ENCODE results near the gene ITIH2. TPM values are rescaled to one million over a fixed set of nuclear protein-coding genes. Genes with fewer than 3 reads are reported as not detected.
"Not testable (repeated sequence)": the region's sequence is repeated elsewhere in the genome, so short reads cannot be mapped to it uniquely, and the experiment has no call there.

Gene ITIH2
- total RNA-seq, 1 experiment from 2014 or later: 13.3 TPM

DNA sequence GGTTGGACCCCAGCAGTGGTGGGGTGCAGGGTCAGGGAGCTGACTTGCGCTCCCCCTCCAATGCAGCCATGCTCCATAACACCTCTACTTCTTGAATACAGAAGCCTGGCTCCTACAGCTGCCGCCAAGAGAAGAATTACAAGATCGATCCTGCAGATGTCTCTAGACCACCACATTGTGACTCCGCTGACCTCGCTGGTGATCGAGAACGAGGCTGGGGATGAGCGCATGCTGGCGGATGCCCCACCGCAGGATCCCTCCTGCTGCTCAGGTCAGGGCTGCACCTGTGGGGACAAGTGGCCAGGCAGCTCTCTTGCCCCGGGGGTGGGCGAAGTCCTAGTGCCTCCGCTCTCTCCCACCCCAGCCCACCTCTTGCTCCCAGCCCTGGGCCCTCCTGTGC is 31.7 kb downstream of the ITIH2 start:
- CTCF ChIA-PET: no interaction called here
- BruUV-seq (replicated peaks): no TSS peak
- Mint-ChIP-seq H3K4me1 (ENCODE audit: low read depth, unreplicated experiment) (no peaks in the 10 kb centered on the region), H3K27me3 (ENCODE audit: insufficient read depth, unreplicated experiment) (peaks cover 3% of the 10 kb centered on the region), H3K9me3 (ENCODE audit: unreplicated experiment) (no peaks in the 10 kb centered on the region), H3K27ac (ENCODE audit: unreplicated experiment) (no peak overlapping the region), H3K4me3 (ENCODE audit: unreplicated experiment) (no peak overlapping the region), H3K36me3 (ENCODE audit: insufficient read depth, unreplicated experiment) (no peaks in the 10 kb centered on the region)
- TF ChIP-seq, protein P1, sequence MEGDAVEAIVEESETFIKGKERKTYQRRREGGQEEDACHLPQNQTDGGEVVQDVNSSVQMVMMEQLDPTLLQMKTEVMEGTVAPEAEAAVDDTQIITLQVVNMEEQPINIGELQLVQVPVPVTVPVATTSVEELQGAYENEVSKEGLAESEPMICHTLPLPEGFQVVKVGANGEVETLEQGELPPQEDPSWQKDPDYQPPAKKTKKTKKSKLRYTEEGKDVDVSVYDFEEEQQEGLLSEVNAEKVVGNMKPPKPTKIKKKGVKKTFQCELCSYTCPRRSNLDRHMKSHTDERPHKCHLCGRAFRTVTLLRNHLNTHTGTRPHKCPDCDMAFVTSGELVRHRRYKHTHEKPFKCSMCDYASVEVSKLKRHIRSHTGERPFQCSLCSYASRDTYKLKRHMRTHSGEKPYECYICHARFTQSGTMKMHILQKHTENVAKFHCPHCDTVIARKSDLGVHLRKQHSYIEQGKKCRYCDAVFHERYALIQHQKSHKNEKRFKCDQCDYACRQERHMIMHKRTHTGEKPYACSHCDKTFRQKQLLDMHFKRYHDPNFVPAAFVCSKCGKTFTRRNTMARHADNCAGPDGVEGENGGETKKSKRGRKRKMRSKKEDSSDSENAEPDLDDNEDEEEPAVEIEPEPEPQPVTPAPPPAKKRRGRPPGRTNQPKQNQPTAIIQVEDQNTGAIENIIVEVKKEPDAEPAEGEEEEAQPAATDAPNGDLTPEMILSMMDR (IDR thresholded peaks at IDR 0.05; ENCODE audit: insufficient read depth in 1 of 2, low read depth in 1 of 2, low read length in 1 of 2, severe bottlenecking in 1 of 2, unreplicated experiment in 1 of 2): no peak
- intact Hi-C loops (cut with micrococcal nuclease; ENCODE audit: unreplicated experiment): no loop called here
- Histone ChIP-seq H3K9me3 (no peaks in the 10 kb centered on the region), H3K27me3 (replicated peaks; ENCODE audit: control insufficient read depth, insufficient read depth, low read length) (no peaks in the 10 kb centered on the region), H3K4me1 (no peaks in the 10 kb centered on the region), H3K36me3 (ENCODE audit: control insufficient read depth, insufficient read depth, low read length) (no peaks in the 10 kb centered on the region), H3K4me3 (ENCODE audit: low read depth, low read length) (no peak overlapping the region)
- POLR2A ChIA-PET: no interaction called here
- no peak for DNase-seq

DNA sequence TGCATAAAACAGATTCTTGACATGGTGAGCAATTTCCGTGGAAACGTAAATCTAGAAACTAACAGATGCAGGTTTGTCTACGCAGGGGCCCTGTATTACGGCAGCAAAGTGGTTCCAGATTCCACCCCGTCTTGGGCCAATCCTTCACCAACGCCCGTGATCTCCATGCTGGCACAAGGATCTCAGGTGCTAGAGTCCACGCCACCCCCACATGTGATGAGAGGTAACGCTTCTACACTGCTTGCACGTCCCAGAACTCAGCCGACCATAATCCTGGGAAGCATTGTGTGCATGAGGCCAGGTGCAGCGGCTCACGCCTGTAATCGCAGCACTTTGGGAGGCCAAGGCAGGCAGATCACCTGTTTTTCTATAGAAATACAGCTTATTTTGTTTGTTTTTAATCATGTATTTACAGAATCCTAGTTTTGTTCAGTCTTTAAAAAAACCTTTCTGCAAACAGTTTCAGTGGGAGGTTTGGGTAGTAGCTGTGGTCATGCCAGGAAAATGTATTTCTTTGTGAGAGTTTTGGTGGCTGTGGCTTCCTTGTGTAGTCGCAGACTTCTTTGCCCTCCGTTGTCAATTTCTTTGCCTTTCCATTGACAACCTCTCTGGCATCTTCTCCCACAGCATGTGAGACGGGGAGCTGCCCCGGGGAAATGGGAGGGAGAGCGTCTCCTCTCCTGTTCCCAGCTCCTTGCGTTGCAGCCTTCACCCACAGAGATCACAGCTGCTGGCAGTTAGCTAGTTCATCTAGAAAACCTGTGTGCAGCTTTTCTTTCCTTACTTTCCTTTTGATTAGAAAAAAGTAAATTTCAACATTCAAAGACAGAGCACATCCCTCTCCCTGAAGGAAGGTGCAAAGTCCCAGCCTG is 35.7 kb downstream of the ITIH2 start:
- Mint-ChIP-seq H3K4me3 (ENCODE audit: unreplicated experiment) (no peak overlapping the region), H3K4me1 (ENCODE audit: low read depth, unreplicated experiment) (no peaks in the 10 kb centered on the region), H3K36me3 (ENCODE audit: insufficient read depth, unreplicated experiment) (no peaks in the 10 kb centered on the region), H3K27ac (ENCODE audit: unreplicated experiment) (no peak overlapping the region), H3K9me3 (ENCODE audit: unreplicated experiment) (no peaks in the 10 kb centered on the region), H3K27me3 (ENCODE audit: insufficient read depth, unreplicated experiment) (no peaks in the 10 kb centered on the region)
- no peak for DNase-seq
- H3K9me3 ChIP-seq: no peaks in the 10 kb centered on the region
- H3K27me3 ChIP-seq (replicated peaks; ENCODE audit: control insufficient read depth, insufficient read depth, low read length): no peaks in the 10 kb centered on the region
- no peaks in the 10 kb centered on the region for H3K36me3 ChIP-seq (ENCODE audit: control insufficient read depth, insufficient read depth, low read length)
- no peak overlapping the region for H3K4me3 ChIP-seq (ENCODE audit: low read depth, low read length)
- POLR2A ChIA-PET: no interaction called here
- BruUV-seq (replicated peaks): no TSS peak
- intact Hi-C loops (cut with micrococcal nuclease; ENCODE audit: unreplicated experiment): no loop called here
- CTCF ChIA-PET: interaction anchor here (0.6 to 1.1 kb wide), 2 partner anchors 213 to 713 kb away, joined by 3 read pairs; no protein-coding TSS in a partner anchor
- TF ChIP-seq, protein P1 (IDR thresholded peaks at IDR 0.05; ENCODE audit: insufficient read depth in 1 of 2, low read depth in 1 of 2, low read length in 1 of 2, severe bottlenecking in 1 of 2, unreplicated experiment in 1 of 2): no peak
- no peaks in the 10 kb centered on the region for H3K4me1 ChIP-seq

DNA sequence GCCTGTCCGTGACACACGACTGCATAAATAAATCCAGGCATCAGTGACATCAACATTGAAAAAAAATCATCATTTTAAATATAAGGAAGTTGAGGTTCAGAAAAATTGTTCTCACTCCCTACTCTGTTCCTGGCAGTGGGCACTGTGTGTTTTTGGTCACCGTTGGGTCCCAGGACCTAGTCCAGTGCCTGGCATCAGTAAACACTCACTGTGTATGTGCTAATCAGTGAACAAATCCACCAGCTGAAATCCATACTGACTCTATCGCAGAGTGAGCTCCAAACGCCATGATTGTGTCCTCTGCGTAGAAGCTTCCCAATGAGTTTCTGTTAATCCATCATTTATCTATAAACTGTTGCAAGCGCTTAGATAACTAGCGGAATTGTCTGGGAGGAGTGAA is 41.2 kb downstream of the ITIH2 start:
- Mint-ChIP-seq H3K4me3 (ENCODE audit: unreplicated experiment) (no peak overlapping the region), H3K4me1 (ENCODE audit: low read depth, unreplicated experiment) (no peaks in the 10 kb centered on the region), H3K27me3 (ENCODE audit: insufficient read depth, unreplicated experiment) (no peaks in the 10 kb centered on the region), H3K9me3 (ENCODE audit: unreplicated experiment) (no peaks in the 10 kb centered on the region), H3K36me3 (ENCODE audit: insufficient read depth, unreplicated experiment) (peaks cover 7% of the 10 kb centered on the region), H3K27ac (ENCODE audit: unreplicated experiment) (no peak overlapping the region)
- Histone ChIP-seq H3K4me3 (ENCODE audit: low read depth, low read length) (no peak overlapping the region), H3K9me3 (no peaks in the 10 kb centered on the region), H3K4me1 (no peaks in the 10 kb centered on the region), H3K36me3 (ENCODE audit: control insufficient read depth, insufficient read depth, low read length) (no peaks in the 10 kb centered on the region), H3K27me3 (replicated peaks; ENCODE audit: control insufficient read depth, insufficient read depth, low read length) (no peaks in the 10 kb centered on the region)
- POLR2A ChIA-PET: no interaction called here
- no TSS peak for BruUV-seq (replicated peaks)
- intact Hi-C loops (cut with micrococcal nuclease; ENCODE audit: unreplicated experiment): no loop called here
- CTCF ChIA-PET: no interaction called here
- TF ChIP-seq, protein P1 (IDR thresholded peaks at IDR 0.05; ENCODE audit: insufficient read depth in 1 of 2, low read depth in 1 of 2, low read length in 1 of 2, severe bottlenecking in 1 of 2, unreplicated experiment in 1 of 2): no peak
- DNase-seq: no peak

DNA sequence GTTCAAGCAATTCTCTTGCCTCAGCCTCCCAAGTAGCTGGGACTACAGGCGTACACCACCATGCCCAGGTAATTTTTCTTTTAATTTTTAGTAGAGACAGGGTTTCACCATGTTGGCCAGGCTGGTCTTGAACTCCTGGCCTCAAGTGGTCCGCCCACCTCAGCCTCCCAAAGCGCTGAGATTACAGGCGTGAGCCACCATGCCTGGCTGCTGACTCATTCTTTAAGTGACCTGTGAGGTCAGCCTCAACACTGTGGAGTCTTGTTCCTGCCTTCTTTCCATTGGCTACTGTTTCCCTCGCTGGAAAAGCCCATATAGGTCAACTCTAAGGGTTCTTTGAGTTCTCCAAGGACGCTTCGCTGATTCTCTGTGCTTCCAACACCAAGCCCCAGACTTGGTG is 45.5 kb downstream of the ITIH2 start:
- POLR2A ChIA-PET; H3K27me3 ChIP-seq (replicated peaks; ENCODE audit: control insufficient read depth, insufficient read depth, low read length); H3K4me1 ChIP-seq; H3K4me3 ChIP-seq (ENCODE audit: low read depth, low read length); H3K9me3 ChIP-seq; H3K27ac Mint-ChIP-seq (ENCODE audit: unreplicated experiment); BruUV-seq (replicated peaks); H3K4me3 Mint-ChIP-seq (ENCODE audit: unreplicated experiment); H3K27me3 Mint-ChIP-seq (ENCODE audit: insufficient read depth, unreplicated experiment); intact Hi-C loops (cut with micrococcal nuclease; ENCODE audit: unreplicated experiment); H3K9me3 Mint-ChIP-seq (ENCODE audit: unreplicated experiment); H3K4me1 Mint-ChIP-seq (ENCODE audit: low read depth, unreplicated experiment); H3K36me3 ChIP-seq (ENCODE audit: control insufficient read depth, insufficient read depth, low read length); DNase-seq: not testable (repeated sequence)
- CTCF ChIA-PET: interaction anchor here (1.2 kb wide), 1 partner anchor 223 kb away, joined by 3 read pairs; no protein-coding TSS in a partner anchor
- peaks cover 48% of the 10 kb centered on the region for H3K36me3 Mint-ChIP-seq (ENCODE audit: insufficient read depth, unreplicated experiment)

All from Caco-2 (cell line).